HepG2 (cell line): ENCODE measurements around the gene YEATS4. TPM values are rescaled to one million over a fixed set of nuclear protein-coding genes. Genes with fewer than 3 reads are reported as not detected.
A peak's percentile ranks its signal among the peaks of the same experiment; 100 is the strongest.

Source experiments
- BHLHE40 ChIP-seq: IDR thresholded peaks from 2 replicates; pipeline ENCODE4 v1.6.1; 2011; ENCODE audit warnings: low read length, improper control_type of control experiment
- FOXK1 ChIP-seq: sonication (generic); formaldehyde crosslinking; IDR thresholded peaks from 2 replicates; pipeline ENCODE4 v1.4.0; 2020; ENCODE audit warnings: low read depth, missing genetic modification reagents, borderline replicate concordance
- KLF13 ChIP-seq: sonication (generic); formaldehyde crosslinking; IDR thresholded peaks from 2 replicates; pipeline ENCODE4 v1.4.0; 2020; ENCODE audit warnings: mild to moderate bottlenecking, missing genetic modification reagents
- SATB2 ChIP-seq: sonication (generic); formaldehyde crosslinking; IDR thresholded peaks from 2 replicates; pipeline ENCODE4 v1.5.0; 2020; ENCODE audit warnings: missing genetic modification reagents
- ZBTB7A ChIP-seq: sonication (generic); formaldehyde crosslinking; IDR thresholded peaks from 2 replicates; pipeline ENCODE4 v1.8.0; 2022; ENCODE audit warnings: mild to moderate bottlenecking, missing genetic modification reagents
- ZNF570 ChIP-seq: sonication (generic); formaldehyde crosslinking; IDR thresholded peaks from 2 replicates; pipeline ENCODE4 v1.4.0; 2020; ENCODE audit warnings: mild to moderate bottlenecking, missing genetic modification reagents, borderline replicate concordance
- polyA plus RNA-seq, 8 experiments: library from polyadenylated mRNA; depleted of rRNA in 3 of 8; stranded (reverse) in 7 of 8; unstranded in 1 of 8; fragments of >200 nt; fragmentation: Illumina TruSeq in 4 of 8; extraction: Trizol in 4 of 8; gene quantifications; 2 replicates each; pipeline versions ENCODE4 v1.2.1 to v1.2.3, GENCODE V29; 2011 to 2016; ENCODE audit warnings: low read depth in 4 of 8, missing spikeins in 1 of 8, mixed read lengths in 1 of 8; ENCODE audit not compliant: insufficient read depth in 1 of 8
- total RNA-seq, 5 experiments: library from RNA; depleted of rRNA; stranded (reverse); fragments of >200 nt; fragmentation: Illumina TruSeq; extraction: Trizol; gene quantifications; 2 replicates each; pipeline ENCODE4 v1.2.3, GENCODE V29; 2016; ENCODE audit warnings: low read depth in 1 of 5
- TF ChIP-seq, protein P1 (sequence below): sonication (generic); formaldehyde crosslinking; IDR thresholded peaks from 2 replicates; pipeline ENCODE4 v1.4.0; 2020; ENCODE audit warnings: missing genetic modification reagents
- TF ChIP-seq, protein P2 (sequence below): sonication (generic); formaldehyde crosslinking; IDR thresholded peaks from 2 replicates; pipeline ENCODE4 v1.4.0; 2020; ENCODE audit warnings: missing genetic modification reagents, mild to moderate bottlenecking, borderline replicate concordance
- TF ChIP-seq, protein P3 (sequence below): sonication (generic); formaldehyde crosslinking; IDR thresholded peaks from 2 replicates; pipeline ENCODE4 v1.5.0; 2020; ENCODE audit warnings: missing genetic modification reagents, mild to moderate bottlenecking, borderline replicate concordance
- TF ChIP-seq, protein P4 (sequence below): sonication (generic); formaldehyde crosslinking; IDR thresholded peaks from 2 replicates; pipeline ENCODE4 v1.4.0; 2020; ENCODE audit warnings: mild to moderate bottlenecking, missing genetic modification reagents
- TF ChIP-seq, protein P5 (sequence below): sonication (generic); formaldehyde crosslinking; IDR thresholded peaks from 2 replicates; pipeline ENCODE4 v1.5.0; 2020; ENCODE audit warnings: mild to moderate bottlenecking, missing genetic modification reagents
- TF ChIP-seq, protein P6 (sequence below): sonication (generic); formaldehyde crosslinking; IDR thresholded peaks from 2 replicates; pipeline ENCODE4 v1.4.0; 2020; ENCODE audit warnings: missing genetic modification reagents

Gene YEATS4
- total and polyA plus RNA-seq, 2 of the 13 experiments (the other 11 are each of a cell fraction or from before 2014, with no cell fraction given) = 16.8 to 45.0 TPM

DNA sequence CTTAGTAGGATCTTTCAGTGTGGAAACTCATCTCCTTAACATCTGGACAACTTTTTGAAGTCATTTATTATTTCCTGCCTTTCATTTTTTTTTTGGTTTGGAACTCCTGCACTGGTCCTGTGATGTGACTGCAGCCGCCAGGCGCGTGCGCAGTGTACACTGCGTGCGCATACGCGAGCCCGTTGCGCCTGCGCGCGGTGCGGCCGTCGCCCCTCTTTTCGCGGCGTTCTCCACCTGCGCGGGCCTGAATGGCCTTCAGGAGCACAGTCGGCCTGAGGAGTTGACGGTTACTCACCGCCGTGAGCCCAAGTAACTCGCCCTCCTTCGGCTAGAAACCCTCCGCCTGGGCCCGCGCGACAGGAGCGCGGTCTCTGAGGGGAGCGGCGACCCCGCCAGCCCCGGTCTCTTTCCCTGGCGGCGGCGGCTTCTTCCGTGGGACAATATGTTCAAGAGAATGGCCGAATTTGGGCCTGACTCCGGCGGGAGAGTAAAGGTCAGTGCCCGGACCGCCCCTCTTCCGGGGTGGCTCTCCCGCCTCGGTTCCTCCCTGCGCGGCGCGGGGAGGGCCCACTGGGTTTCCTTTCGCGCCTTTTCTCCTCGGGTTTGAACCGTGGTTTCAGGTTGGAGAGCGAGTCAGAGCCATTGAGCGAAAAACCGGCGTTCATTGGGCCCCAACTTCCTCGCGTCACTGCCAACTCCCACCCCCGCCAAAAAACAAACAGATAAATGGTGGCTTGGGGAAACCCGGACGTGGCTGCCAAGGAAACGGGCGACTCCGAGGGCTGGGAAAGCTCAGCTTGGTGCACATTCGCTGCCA lies at the start of gene YEATS4 (continued):
- TF ChIP-seq, protein P1, sequence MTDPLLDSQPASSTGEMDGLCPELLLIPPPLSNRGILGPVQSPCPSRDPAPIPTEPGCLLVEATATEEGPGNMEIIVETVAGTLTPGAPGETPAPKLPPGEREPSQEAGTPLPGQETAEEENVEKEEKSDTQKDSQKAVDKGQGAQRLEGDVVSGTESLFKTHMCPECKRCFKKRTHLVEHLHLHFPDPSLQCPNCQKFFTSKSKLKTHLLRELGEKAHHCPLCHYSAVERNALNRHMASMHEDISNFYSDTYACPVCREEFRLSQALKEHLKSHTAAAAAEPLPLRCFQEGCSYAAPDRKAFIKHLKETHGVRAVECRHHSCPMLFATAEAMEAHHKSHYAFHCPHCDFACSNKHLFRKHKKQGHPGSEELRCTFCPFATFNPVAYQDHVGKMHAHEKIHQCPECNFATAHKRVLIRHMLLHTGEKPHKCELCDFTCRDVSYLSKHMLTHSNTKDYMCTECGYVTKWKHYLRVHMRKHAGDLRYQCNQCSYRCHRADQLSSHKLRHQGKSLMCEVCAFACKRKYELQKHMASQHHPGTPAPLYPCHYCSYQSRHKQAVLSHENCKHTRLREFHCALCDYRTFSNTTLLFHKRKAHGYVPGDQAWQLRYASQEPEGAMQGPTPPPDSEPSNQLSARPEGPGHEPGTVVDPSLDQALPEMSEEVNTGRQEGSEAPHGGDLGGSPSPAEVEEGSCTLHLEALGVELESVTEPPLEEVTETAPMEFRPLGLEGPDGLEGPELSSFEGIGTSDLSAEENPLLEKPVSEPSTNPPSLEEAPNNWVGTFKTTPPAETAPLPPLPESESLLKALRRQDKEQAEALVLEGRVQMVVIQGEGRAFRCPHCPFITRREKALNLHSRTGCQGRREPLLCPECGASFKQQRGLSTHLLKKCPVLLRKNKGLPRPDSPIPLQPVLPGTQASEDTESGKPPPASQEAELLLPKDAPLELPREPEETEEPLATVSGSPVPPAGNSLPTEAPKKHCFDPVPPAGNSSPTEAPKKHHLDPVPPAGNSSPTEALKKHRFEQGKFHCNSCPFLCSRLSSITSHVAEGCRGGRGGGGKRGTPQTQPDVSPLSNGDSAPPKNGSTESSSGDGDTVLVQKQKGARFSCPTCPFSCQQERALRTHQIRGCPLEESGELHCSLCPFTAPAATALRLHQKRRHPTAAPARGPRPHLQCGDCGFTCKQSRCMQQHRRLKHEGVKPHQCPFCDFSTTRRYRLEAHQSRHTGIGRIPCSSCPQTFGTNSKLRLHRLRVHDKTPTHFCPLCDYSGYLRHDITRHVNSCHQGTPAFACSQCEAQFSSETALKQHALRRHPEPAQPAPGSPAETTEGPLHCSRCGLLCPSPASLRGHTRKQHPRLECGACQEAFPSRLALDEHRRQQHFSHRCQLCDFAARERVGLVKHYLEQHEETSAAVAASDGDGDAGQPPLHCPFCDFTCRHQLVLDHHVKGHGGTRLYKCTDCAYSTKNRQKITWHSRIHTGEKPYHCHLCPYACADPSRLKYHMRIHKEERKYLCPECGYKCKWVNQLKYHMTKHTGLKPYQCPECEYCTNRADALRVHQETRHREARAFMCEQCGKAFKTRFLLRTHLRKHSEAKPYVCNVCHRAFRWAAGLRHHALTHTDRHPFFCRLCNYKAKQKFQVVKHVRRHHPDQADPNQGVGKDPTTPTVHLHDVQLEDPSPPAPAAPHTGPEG (CRISPR knock-in tag) = peak; percentile 73; the same call in 1 of the 2 replicates
- TF ChIP-seq, protein P2, sequence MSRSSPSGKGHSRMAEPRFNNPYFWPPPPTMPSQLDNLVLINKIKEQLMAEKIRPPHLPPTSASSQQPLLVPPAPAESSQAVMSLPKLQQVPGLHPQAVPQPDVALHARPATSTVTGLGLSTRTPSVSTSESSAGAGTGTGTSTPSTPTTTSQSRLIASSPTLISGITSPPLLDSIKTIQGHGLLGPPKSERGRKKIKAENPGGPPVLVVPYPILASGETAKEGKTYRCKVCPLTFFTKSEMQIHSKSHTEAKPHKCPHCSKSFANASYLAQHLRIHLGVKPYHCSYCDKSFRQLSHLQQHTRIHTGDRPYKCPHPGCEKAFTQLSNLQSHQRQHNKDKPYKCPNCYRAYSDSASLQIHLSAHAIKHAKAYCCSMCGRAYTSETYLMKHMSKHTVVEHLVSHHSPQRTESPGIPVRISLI (CRISPR knock-in tag) = peak; percentile 84
- no peak for TF ChIP-seq KLF13 (CRISPR knock-in tag)
- TF ChIP-seq, protein P3, sequence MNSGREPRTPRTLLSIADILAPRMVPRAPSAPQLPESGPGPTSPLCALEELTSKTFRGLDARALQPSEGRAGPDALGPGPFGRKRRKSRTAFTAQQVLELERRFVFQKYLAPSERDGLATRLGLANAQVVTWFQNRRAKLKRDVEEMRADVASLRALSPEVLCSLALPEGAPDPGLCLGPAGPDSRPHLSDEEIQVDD = peak; percentile 83; the same call in 1 of the 2 replicates
- TF ChIP-seq ZBTB7A = no peak
- TF ChIP-seq FOXK1 = no peak
- peak; percentile 67; the same call in 1 of the 2 replicates for TF ChIP-seq ZNF570 (CRISPR knock-in tag)
- TF ChIP-seq, protein P4, sequence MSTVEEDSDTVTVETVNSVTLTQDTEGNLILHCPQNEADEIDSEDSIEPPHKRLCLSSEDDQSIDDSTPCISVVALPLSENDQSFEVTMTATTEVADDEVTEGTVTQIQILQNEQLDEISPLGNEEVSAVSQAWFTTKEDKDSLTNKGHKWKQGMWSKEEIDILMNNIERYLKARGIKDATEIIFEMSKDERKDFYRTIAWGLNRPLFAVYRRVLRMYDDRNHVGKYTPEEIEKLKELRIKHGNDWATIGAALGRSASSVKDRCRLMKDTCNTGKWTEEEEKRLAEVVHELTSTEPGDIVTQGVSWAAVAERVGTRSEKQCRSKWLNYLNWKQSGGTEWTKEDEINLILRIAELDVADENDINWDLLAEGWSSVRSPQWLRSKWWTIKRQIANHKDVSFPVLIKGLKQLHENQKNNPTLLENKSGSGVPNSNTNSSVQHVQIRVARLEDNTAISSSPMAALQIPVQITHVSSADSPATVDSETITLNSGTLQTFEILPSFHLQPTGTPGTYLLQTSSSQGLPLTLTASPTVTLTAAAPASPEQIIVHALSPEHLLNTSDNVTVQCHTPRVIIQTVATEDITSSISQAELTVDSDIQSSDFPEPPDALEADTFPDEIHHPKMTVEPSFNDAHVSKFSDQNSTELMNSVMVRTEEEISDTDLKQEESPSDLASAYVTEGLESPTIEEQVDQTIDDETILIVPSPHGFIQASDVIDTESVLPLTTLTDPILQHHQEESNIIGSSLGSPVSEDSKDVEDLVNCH (CRISPR knock-in tag) = no peak
- TF ChIP-seq, protein P5, sequence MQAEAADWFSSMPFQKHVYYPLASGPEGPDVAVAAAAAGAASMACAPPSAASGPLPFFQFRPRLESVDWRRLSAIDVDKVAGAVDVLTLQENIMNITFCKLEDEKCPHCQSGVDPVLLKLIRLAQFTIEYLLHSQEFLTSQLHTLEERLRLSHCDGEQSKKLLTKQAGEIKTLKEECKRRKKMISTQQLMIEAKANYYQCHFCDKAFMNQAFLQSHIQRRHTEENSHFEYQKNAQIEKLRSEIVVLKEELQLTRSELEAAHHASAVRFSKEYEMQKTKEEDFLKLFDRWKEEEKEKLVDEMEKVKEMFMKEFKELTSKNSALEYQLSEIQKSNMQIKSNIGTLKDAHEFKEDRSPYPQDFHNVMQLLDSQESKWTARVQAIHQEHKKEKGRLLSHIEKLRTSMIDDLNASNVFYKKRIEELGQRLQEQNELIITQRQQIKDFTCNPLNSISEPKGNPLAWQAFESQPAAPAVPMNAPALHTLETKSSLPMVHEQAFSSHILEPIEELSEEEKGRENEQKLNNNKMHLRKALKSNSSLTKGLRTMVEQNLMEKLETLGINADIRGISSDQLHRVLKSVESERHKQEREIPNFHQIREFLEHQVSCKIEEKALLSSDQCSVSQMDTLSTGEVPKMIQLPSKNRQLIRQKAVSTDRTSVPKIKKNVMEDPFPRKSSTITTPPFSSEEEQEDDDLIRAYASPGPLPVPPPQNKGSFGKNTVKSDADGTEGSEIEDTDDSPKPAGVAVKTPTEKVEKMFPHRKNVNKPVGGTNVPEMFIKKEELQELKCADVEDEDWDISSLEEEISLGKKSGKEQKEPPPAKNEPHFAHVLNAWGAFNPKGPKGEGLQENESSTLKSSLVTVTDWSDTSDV = no peak
- TF ChIP-seq BHLHE40 = 0 out of 2 replicates have a peak, but pooled peaks have one; percentile 2
- TF ChIP-seq SATB2 = no peak
- TF ChIP-seq, protein P6, sequence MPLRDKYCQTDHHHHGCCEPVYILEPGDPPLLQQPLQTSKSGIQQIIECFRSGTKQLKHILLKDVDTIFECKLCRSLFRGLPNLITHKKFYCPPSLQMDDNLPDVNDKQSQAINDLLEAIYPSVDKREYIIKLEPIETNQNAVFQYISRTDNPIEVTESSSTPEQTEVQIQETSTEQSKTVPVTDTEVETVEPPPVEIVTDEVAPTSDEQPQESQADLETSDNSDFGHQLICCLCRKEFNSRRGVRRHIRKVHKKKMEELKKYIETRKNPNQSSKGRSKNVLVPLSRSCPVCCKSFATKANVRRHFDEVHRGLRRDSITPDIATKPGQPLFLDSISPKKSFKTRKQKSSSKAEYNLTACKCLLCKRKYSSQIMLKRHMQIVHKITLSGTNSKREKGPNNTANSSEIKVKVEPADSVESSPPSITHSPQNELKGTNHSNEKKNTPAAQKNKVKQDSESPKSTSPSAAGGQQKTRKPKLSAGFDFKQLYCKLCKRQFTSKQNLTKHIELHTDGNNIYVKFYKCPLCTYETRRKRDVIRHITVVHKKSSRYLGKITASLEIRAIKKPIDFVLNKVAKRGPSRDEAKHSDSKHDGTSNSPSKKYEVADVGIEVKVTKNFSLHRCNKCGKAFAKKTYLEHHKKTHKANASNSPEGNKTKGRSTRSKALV (CRISPR knock-in tag) = peak; percentile 81
